Activated CD4-positive, alpha-beta T cell treated with anti-CD3 and anti-CD28 coated beads, Interleukin-2, amount 50 U/mL, for 4 hours (primary cell): Measurements from ENCODE around the gene SRGAP2B.
"Not testable (repeated sequence)": the region's sequence is repeated elsewhere in the genome, so short reads cannot be mapped to it uniquely, and the experiment has no call there.

ENCODE experiments used
- DNase-seq, 2 experiments: peaks; one replicate each; pipeline ENCODE4 v3.0.0-alpha.2; 2020

Gene SRGAP2B

DNA sequence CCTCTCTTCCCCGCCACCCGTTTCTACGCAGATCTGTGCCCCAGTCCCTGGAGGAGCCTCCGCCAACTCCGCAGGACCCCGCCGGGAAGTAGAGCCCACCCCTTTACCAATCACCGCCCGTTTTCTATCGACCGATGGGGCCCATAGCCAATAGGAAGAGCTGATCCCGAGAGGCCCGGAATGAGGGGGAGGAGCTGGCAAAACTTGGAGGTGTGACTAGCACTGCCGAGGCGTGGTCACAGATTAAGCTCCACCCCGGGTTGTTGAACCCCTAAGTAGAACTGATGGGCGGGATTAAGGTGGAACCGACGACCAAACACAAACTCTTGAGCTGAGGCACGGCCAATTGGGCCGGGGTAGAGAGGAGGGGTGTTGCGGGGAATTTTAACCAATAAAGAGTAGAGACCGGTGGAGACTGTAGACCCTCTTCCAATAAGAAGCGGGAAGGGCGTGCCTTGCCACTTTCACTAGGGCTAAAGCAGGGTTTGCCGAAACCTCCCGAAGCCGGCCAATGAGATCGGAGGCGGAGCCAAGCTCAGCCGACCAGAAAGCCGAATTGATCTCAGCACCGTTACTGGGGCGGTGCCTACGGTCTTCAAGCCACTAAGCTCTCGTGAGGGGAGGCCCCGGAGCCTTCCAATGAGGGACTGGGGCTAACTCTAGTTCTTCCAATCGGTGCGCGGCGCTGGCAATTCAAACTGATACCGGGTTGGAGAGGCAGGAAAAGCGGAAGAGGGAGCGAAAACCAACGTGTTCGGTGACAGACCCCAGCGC lies at the start of gene SRGAP2B, which contains the start of gene FAM72D:
TSS of gene SRGAP2B (minus strand) at position 45 of the 774 bp plus-strand sequence. CDS start 2,427 bp downstream, outside the sequence.
TSS of gene FAM72D (plus strand) at position 691 of the 774 bp plus-strand sequence. CDS start 874 bp downstream, outside the sequence.
- not testable (repeated sequence) for DNase-seq

DNA sequence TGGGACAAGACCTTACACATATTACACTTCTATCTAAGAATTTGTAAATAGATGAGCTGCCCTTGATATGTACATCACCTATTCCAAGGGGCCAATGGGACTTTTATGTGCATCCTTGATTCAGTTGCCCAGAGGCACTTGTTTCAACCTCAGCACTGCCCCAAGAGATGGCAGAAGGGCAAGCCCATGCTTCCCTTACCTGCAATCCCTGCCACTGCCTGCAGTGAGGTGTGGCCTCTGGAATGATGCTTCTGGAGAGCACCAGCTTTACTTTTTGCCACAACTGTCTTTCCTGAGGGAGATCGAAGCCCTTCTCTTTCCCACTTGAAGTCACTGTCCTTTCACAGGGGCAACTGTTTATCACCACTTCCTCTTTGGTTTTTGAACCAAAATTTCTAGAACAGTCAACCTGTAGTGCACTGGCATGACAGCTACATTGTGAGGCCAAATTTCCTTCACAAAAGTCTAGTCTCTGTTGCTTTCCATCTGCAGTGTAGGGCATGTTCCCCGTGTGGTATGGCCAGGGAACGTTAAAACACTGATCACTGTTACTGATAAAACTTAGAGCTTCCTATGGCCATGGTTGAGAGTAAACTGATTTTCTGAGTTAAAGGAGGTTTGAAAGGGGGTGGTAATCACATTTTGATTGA lies 49.3 kb upstream of the SRGAP2B start:
- DNase-seq, result not testable (repeated sequence)

GRCh38 chr1:145140549-145140948 lies 45.4 kb upstream of the SRGAP2B start:
- not testable (repeated sequence) for DNase-seq

GRCh38 chr1:145134476-145134875 lies 39.3 kb upstream of the SRGAP2B start:
- not testable (repeated sequence) for DNase-seq

- DNase-seq, result not testable (repeated sequence)
These were observed 33.8 kb upstream of the SRGAP2B start for GRCh38 chr1:145128697-145129469.

GRCh38 chr1:145127144-145127543 lies 32.0 kb upstream of the SRGAP2B start:
- not testable (repeated sequence) for DNase-seq

- not testable (repeated sequence) for DNase-seq
These were observed 30.0 kb upstream of the SRGAP2B start for GRCh38 chr1:145125112-145125511.

- DNase-seq, result not testable (repeated sequence)
These were observed 29.0 kb upstream of the SRGAP2B start for GRCh38 chr1:145123992-145124641.

DNA sequence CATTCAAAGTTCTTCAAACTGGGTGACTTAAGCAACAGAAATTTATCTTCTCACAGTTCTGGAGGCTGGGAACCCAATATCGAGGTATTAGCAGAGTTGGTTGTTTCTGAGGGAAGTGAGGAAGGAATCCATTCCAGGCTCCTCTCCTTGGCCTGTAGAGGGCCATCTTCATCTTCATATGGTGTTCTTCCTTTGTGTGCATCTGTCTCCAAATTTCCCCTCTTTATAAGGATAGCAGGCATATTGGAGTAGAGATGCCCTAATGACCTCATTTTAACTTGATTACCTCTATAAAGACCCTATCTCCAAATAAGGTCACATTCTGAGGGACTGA lies 27.9 kb upstream of the SRGAP2B start:
- not testable (repeated sequence) for DNase-seq

DNA sequence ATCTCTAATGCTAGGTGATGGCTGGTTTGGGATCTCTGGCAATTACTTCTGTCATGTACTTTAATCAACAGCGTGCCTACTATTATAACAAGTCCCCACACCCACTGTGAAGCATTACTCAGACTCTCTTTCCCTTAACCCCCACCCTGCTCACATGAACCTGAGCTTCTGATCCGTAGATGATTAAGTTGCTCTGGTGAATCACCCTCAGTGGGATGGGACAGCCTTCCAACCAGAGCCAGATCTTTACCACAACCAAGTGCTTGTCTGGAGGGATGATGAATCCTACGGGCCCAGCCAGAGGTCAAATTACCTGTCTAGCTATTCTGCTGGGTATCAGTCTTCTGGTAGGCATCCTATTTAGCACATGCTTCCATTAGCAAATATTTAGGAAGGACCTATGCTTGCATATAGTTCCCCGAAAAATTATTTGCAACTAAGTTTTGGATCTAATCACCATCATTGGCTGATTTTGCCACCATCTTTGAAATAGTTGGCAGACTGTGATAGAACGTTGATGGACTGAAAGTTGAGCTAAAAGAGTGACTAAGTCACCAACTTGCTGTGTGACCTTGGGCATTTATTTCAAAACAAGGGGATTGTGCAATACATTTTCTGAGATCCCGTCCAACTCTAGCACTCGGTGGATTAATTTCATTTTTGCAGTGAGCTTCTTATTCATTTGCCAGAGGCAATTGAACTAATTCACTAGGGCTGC lies 27.4 kb upstream of the SRGAP2B start:
- not testable (repeated sequence) for DNase-seq

DNA sequence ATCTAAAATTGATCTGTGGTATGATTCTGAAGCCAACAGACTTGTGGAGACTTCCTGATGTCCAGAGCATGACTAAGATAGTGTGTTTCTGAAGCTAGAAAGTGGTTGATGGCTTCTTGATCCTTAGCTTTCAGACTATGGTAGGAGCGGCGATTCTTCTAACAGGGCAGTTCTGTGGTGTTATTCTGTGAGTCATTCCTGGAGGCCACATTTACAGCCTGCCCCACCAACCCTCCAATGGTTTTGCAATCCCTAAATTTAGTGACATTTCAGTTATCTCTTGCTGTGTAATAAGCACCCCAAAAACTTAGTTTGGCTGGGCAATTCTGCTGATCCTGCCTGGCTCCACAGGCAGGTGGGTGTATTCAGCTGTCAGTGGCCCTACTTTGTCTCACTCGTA lies 24.7 kb upstream of the SRGAP2B start:
- not testable (repeated sequence) for DNase-seq

GRCh38 chr1:145115587-145116493 lies 20.7 kb upstream of the SRGAP2B start:
- DNase-seq, result not testable (repeated sequence)

- DNase-seq, result not testable (repeated sequence)
These were observed 19.5 kb upstream of the SRGAP2B start for GRCh38 chr1:145114560-145115057.

- not testable (repeated sequence) for DNase-seq
These were observed 17.6 kb upstream of the SRGAP2B start for GRCh38 chr1:145112703-145113102.

GRCh38 chr1:145111674-145112073 lies 16.5 kb upstream of the SRGAP2B start:
- DNase-seq, result not testable (repeated sequence)

GRCh38 chr1:145103294-145103693 lies 8.2 kb upstream of the SRGAP2B start:
- DNase-seq, result not testable (repeated sequence)

GRCh38 chr1:145101725-145102124 lies 6.6 kb upstream of the SRGAP2B start:
- DNase-seq, result not testable (repeated sequence)

DNA sequence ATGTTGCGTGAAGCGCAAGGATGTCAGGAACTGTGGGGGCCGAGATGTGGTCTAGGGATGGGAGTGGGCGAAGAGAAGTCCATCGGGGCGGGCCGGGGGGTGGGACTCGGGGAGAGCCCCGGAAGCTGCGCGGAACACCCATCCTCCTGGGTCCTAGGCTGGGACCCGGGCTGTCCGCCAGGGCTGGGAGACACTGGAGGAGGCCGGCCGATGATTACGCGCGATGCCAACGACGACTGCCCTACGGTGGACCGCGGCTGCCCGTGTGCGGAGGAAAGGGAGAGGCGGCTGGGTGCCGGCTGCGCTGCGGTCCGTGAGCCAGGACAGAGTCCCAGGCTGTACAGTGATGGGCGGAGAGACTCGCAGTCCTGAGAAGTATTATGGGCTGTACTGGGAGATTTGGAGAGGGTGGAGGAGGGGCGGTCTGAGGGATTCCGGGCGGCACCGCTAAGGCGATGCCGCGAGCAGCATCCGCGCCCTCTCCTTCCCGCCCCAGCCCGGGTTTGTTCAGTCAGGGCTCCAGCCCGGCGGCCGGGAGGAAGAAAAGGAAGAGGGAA lies 395 bp downstream of the SRGAP2B start:
- DNase-seq, result not testable (repeated sequence)

GRCh38 chr1:145093517-145094149 lies 1.5 kb downstream of the SRGAP2B start:
- not testable (repeated sequence) for DNase-seq
